Measurements from ENCODE around the gene DTNBP1.

DNA sequence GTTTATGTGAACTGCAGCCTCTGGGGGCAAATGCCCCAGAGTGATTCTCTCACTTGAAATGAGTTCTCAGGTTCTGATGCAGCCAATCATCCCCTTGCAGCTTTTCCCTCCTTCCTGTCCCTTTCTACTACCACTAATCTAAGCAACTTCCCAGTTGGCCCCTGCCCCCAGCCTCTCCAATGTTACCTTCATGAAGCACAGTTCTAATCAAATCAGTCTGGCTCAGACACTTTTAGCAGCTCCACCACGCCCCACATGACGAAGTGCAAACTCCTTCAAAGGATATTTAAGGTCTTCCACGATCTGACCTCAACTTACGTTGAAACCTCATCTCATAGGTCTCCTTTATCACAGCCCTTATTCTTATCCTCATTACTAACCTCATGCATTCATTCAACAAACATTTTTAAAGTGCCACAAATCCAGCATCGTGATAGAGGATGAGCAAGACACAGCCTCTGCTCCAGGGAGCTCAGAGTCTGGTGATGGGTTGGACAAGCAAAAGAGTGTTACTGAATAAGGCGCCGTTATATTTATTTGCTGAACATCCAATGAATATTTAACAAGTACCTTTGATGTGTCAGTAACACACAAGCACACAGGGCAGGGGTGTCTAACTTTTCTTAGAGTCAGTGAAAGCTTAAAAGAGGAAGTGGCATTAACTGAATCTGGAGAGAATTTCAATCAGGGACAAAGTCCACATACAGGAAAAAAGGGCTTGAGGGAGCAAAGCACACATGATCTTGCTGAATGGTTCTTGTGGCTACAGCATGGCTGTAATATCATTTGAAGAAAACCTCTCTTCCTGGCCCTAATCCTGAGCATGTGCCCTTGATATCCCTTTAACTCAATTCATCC is 20.4 kb upstream of the DTNBP1 start:
- TF ChIP-seq CTCF (conservative IDR thresholded peaks at IDR 0.05 in 1 of 2, IDR thresholded peaks at IDR 0.05 in 1 of 2; ENCODE audit: low read depth in 1 of 2, low read length in 2 of 2) = no peak
- TF ChIP-seq EZH2 (IDR thresholded peaks at IDR 0.05; ENCODE audit: low read length, missing control alignments) = no peak
